ENCODE measurements around the gene KDM2B. TPM values are rescaled to one million over a fixed set of nuclear protein-coding genes. Genes with fewer than 3 reads are reported as not detected.

KDM2B gene
- total RNA-seq, 1 donor from 2014 or later = 61.1 TPM

GRCh38 chr12:121467638-121468498 lies 113.0 kb downstream of the KDM2B start:
- no peak for TF ChIP-seq CTCF (IDR thresholded peaks at IDR 0.05; ENCODE audit: unreplicated experiment)
- H3K36me3 Mint-ChIP-seq = no peaks in the 10 kb centered on the region
- H3K27ac Mint-ChIP-seq = no peak overlapping the region
- no peaks in the 10 kb centered on the region for H3K9me3 Mint-ChIP-seq
- H3K4me1 Mint-ChIP-seq = peaks cover 17% of the 10 kb centered on the region
- DNase-seq (ENCODE audit: low spot score in 2 of 2, unreplicated experiment in 2 of 2) = no peak
- H3K4me3 Mint-ChIP-seq = peak overlapping the region; percentile 55
- no peaks in the 10 kb centered on the region for H3K27me3 Mint-ChIP-seq (ENCODE audit: low read depth)

GRCh38 chr12:121466794-121467637 lies 113.8 kb downstream of the KDM2B start:
- Mint-ChIP-seq H3K4me3 (peak overlapping the region; percentile 51), H3K9me3 (no peaks in the 10 kb centered on the region), H3K36me3 (no peaks in the 10 kb centered on the region), H3K4me1 (peaks cover 17% of the 10 kb centered on the region), H3K27me3 (ENCODE audit: low read depth) (no peaks in the 10 kb centered on the region), H3K27ac (no peak overlapping the region)
- no peak for TF ChIP-seq CTCF (IDR thresholded peaks at IDR 0.05; ENCODE audit: unreplicated experiment)
- peak; percentile 80 to 87 for DNase-seq (ENCODE audit: low spot score in 2 of 2, unreplicated experiment in 2 of 2)

DNA sequence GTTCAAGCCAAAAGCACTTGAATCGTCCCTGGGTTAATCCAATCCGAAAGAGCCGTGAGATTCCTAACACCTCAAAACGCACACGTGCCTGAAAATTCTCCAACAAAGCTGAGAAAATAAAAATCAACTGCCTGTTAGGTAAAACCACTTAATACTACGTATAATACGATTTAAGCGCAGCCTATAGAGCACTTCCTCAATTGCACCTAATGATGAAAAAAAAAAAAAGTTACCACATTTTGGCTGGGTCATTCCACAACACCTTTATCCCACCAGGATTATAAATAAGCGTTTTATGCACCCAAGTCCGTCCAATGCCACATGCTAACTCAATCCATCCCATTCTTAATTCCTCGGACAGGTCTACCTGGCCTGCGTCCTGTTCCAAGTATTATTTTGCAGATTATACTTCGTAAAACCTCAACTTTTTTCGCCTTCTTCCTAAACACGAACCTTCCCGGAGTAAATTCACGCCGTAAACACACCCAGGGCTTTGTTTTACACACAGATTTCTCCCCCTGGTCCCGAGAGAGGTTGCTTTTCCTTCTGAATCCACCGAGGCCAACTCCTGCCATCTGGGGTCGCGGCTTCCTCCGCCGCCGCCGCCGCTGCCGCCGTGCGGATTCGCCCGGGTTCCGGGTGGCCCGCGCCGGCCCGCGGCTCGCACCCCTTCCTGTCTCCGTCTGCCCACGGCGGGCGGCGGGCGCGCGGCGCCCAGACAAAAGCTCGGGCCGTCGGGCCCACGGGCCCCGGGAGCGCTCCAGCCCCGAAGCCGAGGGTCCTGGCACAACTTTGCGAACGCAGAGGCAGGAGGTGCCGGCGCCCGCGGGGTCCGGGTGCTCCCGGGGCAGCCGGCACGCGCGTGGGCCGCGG lies 114.7 kb downstream of the KDM2B start:
- DNase-seq (ENCODE audit: low spot score in 2 of 2, unreplicated experiment in 2 of 2) = peak in 1 of 2 experiments; percentile 55
- H3K27ac Mint-ChIP-seq = peak overlapping the region; percentile 90
- H3K36me3 Mint-ChIP-seq = no peaks in the 10 kb centered on the region
- H3K9me3 Mint-ChIP-seq = no peaks in the 10 kb centered on the region
- no peak for TF ChIP-seq CTCF (IDR thresholded peaks at IDR 0.05; ENCODE audit: unreplicated experiment)
- H3K27me3 Mint-ChIP-seq (ENCODE audit: low read depth) = no peaks in the 10 kb centered on the region
- H3K4me3 Mint-ChIP-seq = peak overlapping the region; percentile 89
- H3K4me1 Mint-ChIP-seq = peaks cover 15% of the 10 kb centered on the region

GRCh38 chr12:121464331-121464730 lies 116.5 kb downstream of the KDM2B start:
- Mint-ChIP-seq H3K27me3 (ENCODE audit: low read depth) (no peaks in the 10 kb centered on the region), H3K36me3 (no peaks in the 10 kb centered on the region), H3K4me3 (no peak overlapping the region), H3K4me1 (peaks cover 14% of the 10 kb centered on the region), H3K9me3 (no peaks in the 10 kb centered on the region), H3K27ac (no peak overlapping the region)
- TF ChIP-seq CTCF (IDR thresholded peaks at IDR 0.05; ENCODE audit: unreplicated experiment) = no peak
- no peak for DNase-seq (ENCODE audit: low spot score in 2 of 2, unreplicated experiment in 2 of 2)

GRCh38 chr12:121461048-121461447 lies 119.8 kb downstream of the KDM2B start:
- DNase-seq (ENCODE audit: low spot score in 2 of 2, unreplicated experiment in 2 of 2) = no peak
- no peaks in the 10 kb centered on the region for H3K9me3 Mint-ChIP-seq
- no peak overlapping the region for H3K4me3 Mint-ChIP-seq
- no peaks in the 10 kb centered on the region for H3K36me3 Mint-ChIP-seq
- no peaks in the 10 kb centered on the region for H3K27me3 Mint-ChIP-seq (ENCODE audit: low read depth)
- H3K4me1 Mint-ChIP-seq = peaks cover 19% of the 10 kb centered on the region
- TF ChIP-seq CTCF (IDR thresholded peaks at IDR 0.05; ENCODE audit: unreplicated experiment) = no peak
- H3K27ac Mint-ChIP-seq = no peak overlapping the region
